Measurements from ENCODE around the gene RABEP2. TPM values are rescaled to one million over a fixed set of nuclear protein-coding genes. Genes with fewer than 3 reads are reported as not detected.
A peak's percentile ranks its signal among the peaks of the same experiment; 100 is the strongest.
"Not testable (repeated sequence)": the region's sequence is repeated elsewhere in the genome, so short reads cannot be mapped to it uniquely, and the experiment has no call there.

The RABEP2 gene
- total RNA-seq, 1 donor from 2014 or later, result 20.5 TPM

DNA sequence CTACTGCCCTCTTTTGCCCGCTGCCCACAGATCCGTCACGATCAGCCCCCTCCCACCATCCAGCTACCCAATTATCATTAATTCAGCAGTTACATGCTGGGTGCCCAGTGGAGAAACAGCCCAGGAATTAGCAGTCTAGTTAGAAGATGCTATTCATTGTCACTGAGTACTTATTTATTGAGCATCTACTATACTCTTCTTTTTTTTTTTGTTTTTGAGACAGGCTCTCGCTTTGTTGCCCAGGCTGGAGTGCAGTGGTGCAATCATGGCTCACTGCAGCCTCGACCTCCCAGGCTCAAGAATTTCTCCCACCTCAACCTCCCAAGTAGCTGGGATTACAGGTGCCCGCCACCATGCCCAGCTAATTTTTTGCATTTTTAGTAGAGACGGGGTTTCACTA, 14.8 kb upstream of the RABEP2 start:
- H3K9me3 Mint-ChIP-seq; H3K36me3 Mint-ChIP-seq (ENCODE audit: low read depth); intact Hi-C loops (cut with micrococcal nuclease); DNase-seq; H3K4me3 Mint-ChIP-seq; H3K27ac Mint-ChIP-seq; H3K27me3 Mint-ChIP-seq: not testable (repeated sequence)
- peaks cover 23% of the 10 kb centered on the region for H3K4me1 Mint-ChIP-seq

DNA sequence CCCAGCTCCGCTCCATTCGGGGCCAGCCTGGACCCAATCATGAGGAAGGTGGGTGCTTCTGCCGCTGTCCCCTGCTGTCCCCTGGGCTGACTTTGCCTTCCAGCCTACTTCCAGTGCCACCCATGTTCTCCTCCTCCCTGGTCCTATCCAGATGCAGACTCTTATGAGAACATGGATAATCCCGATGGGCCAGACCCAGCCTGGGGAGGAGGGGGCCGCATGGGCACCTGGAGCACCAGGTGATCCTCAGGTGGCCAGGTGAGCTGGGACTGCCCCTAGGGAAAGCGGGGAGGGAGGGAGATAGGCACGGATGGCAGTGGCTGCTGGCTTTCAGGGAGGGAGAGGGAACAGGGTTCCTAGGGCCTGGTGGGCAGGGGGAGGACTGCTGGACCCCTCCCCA, 13.7 kb upstream of the RABEP2 start:
- H3K9me3 Mint-ChIP-seq, result no peaks in the 10 kb centered on the region
- intact Hi-C loops (cut with micrococcal nuclease), result no loop called here

GRCh38 chr16:28937222-28937876, 12.3 kb upstream of the RABEP2 start:
- Mint-ChIP-seq H3K4me1 (peaks cover 19% of the 10 kb centered on the region), H3K36me3 (ENCODE audit: low read depth) (peaks cover 2% of the 10 kb centered on the region)
- DNase-seq, result no peak

More for the DNA sequence above, 13.7 kb upstream of the RABEP2 start:
- no peak for DNase-seq
- Mint-ChIP-seq H3K36me3 (ENCODE audit: low read depth) (peaks cover 2% of the 10 kb centered on the region), H3K4me3 (no peak overlapping the region), H3K27me3 (peaks cover 2% of the 10 kb centered on the region), H3K27ac (no peak overlapping the region), H3K4me1 (peaks cover 20% of the 10 kb centered on the region)

DNA sequence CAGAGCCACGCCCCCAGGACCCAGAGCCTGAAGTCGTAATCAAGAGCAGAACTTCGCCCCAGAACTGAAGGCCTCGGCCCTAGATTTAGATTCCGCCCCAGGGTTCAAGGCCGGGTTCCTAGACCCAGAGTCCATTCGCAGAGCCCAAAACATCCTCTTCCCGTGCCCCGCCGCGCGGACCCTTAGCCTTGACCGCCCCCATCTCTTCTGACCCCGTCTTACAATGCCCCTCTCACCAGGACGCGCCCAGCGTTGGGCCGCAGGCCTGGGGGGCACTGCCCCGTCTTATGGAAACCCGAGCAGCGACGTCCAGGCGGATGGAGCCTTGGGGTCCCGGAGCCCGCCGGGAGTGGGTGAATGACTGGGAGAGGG, 11.7 kb upstream of the RABEP2 start:
- no peak for DNase-seq
- H3K27me3 Mint-ChIP-seq, result peaks cover 2% of the 10 kb centered on the region
- peak overlapping the region; percentile 77 for H3K27ac Mint-ChIP-seq
- peaks cover 19% of the 10 kb centered on the region for H3K4me1 Mint-ChIP-seq
- peaks cover 2% of the 10 kb centered on the region for H3K36me3 Mint-ChIP-seq (ENCODE audit: low read depth)
- intact Hi-C loops (cut with micrococcal nuclease), result loop anchor here (1.0 kb wide), 2 partner anchors 11 to 14 kb away; partner anchors contain the start of genes NFATC2IP and RABEP2
- H3K4me3 Mint-ChIP-seq, result peak overlapping the region; percentile 78
- no peaks in the 10 kb centered on the region for H3K9me3 Mint-ChIP-seq

More at GRCh38 chr16:28937222-28937876, 12.3 kb upstream of the RABEP2 start:
- intact Hi-C loops (cut with micrococcal nuclease), result no loop called here
- Mint-ChIP-seq H3K9me3 (no peaks in the 10 kb centered on the region), H3K27me3 (peaks cover 2% of the 10 kb centered on the region), H3K4me3 (no peak overlapping the region), H3K27ac (no peak overlapping the region)

GRCh38 chr16:28935924-28936783, 11.1 kb upstream of the RABEP2 start:
- peaks cover 19% of the 10 kb centered on the region for H3K4me1 Mint-ChIP-seq
- DNase-seq, result peak; percentile 97
- intact Hi-C loops (cut with micrococcal nuclease), result loop anchor here (1.0 kb wide), 2 partner anchors 11 to 14 kb away; partner anchors contain the start of genes NFATC2IP and RABEP2
- H3K27ac Mint-ChIP-seq, result peak overlapping the region; percentile 77
- H3K4me3 Mint-ChIP-seq, result peak overlapping the region; percentile 78
- no peaks in the 10 kb centered on the region for H3K9me3 Mint-ChIP-seq
- H3K27me3 Mint-ChIP-seq, result peaks cover 2% of the 10 kb centered on the region
- H3K36me3 Mint-ChIP-seq (ENCODE audit: low read depth), result peaks cover 2% of the 10 kb centered on the region

GRCh38 chr16:28935346-28935745, 10.3 kb upstream of the RABEP2 start:
- H3K36me3 Mint-ChIP-seq (ENCODE audit: low read depth), result peaks cover 2% of the 10 kb centered on the region
- peaks cover 2% of the 10 kb centered on the region for H3K27me3 Mint-ChIP-seq
- H3K4me3 Mint-ChIP-seq, result peak overlapping the region; percentile 78
- H3K27ac Mint-ChIP-seq, result no peak overlapping the region
- no peak for DNase-seq
- intact Hi-C loops (cut with micrococcal nuclease), result no loop called here
- no peaks in the 10 kb centered on the region for H3K9me3 Mint-ChIP-seq
- H3K4me1 Mint-ChIP-seq, result peaks cover 24% of the 10 kb centered on the region

DNA sequence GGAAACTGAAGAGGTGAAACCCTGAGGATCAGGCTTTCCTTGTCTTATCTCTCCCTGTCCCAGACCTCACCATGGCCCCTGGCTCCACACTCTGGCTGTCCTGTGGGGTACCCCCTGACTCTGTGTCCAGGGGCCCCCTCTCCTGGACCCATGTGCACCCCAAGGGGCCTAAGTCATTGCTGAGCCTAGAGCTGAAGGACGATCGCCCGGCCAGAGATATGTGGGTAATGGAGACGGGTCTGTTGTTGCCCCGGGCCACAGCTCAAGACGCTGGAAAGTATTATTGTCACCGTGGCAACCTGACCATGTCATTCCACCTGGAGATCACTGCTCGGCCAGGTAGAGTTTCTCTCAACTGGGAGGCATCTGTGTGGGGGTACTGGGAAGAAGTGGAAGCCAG, 8.1 kb upstream of the RABEP2 start:
- Mint-ChIP-seq H3K27ac (no peak overlapping the region), H3K4me1 (peaks cover 24% of the 10 kb centered on the region), H3K9me3 (no peaks in the 10 kb centered on the region), H3K27me3 (no peaks in the 10 kb centered on the region), H3K36me3 (ENCODE audit: low read depth) (peaks cover 2% of the 10 kb centered on the region), H3K4me3 (no peak overlapping the region)
- DNase-seq, result no peak
- intact Hi-C loops (cut with micrococcal nuclease), result no loop called here

- Mint-ChIP-seq H3K4me3 (no peak overlapping the region), H3K36me3 (ENCODE audit: low read depth) (peaks cover 2% of the 10 kb centered on the region), H3K9me3 (no peaks in the 10 kb centered on the region), H3K4me1 (peaks cover 27% of the 10 kb centered on the region), H3K27me3 (no peaks in the 10 kb centered on the region), H3K27ac (no peak overlapping the region)
- intact Hi-C loops (cut with micrococcal nuclease), result no loop called here
- DNase-seq, result no peak
Measured at GRCh38 chr16:28932339-28933141, 7.5 kb upstream of the RABEP2 start.

DNA sequence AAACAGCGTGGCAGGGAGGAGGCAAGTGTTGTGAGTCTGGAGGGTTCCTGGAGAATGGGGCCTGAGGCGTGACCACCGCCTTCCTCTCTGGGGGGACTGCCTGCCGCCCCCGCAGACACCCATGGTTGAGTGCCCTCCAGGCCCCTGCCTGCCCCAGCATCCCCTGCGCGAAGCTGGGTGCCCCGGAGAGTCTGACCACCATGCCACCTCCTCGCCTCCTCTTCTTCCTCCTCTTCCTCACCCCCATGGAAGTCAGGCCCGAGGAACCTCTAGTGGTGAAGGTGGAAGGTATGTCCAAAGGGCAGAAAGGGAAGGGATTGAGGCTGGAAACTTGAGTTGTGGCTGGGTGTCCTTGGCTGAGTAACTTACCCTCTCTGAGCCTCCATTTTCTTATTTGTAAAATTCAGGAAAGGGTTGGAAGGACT, 6.8 kb upstream of the RABEP2 start, which contains the start of gene CD19:
CD19 (plus strand) TSS at position 171 of the 425 bp plus-strand sequence; CDS start at position 201, 30 bp downstream.
- Mint-ChIP-seq H3K9me3 (no peaks in the 10 kb centered on the region), H3K27me3 (no peaks in the 10 kb centered on the region), H3K27ac (no peak within 1 kb of the TSS), H3K4me3 (no peak within 1 kb of the TSS), H3K36me3 (ENCODE audit: low read depth) (peaks cover 2% of the 10 kb centered on the region), H3K4me1 (peaks cover 25% of the 10 kb centered on the region)
- intact Hi-C loops (cut with micrococcal nuclease), result no loop called here
- no peak for DNase-seq

DNA sequence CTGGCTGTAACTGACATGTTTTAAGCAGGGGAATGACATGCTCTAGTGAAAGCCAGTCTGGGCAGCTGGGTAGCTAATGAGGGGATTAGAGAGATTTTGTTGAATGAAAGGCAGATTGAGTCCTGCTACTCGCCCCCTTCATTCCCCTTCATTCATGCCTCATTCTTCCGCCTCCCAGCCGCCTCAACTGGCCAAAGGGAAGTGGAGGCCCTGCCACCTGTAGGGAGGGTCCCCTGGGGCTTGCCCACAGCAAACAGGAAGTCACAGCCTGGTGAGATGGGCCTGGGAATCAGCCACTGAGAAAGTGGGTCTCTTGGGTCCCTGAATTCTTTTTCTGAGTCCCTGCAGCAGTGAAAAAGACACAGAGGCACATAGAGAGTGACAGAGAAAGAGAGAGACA, 5.6 kb upstream of the RABEP2 start:
- no peak for DNase-seq

DNA sequence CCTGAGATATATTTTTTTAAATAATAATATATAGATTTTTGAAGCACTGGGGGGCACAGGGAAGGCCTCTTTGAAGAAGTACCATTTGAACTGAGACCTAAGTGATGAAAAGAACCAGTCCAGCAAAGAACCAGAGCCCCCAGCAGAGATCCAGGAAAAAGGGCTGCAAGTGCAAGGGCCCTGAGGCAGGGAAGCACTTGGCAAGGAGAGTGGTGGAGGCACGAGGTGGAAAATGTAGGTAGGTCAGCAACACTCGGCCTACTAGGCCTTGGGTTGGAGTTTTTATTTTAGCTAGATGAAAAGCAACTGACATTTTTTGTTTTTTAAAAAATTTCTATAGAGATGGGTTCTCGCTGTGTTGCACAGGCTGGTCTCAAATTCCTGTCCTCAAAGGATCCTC, 5.2 kb upstream of the RABEP2 start:
- no peak for DNase-seq
- H3K4me1 Mint-ChIP-seq, result peaks cover 21% of the 10 kb centered on the region
- intact Hi-C loops (cut with micrococcal nuclease), result no loop called here
- no peaks in the 10 kb centered on the region for H3K9me3 Mint-ChIP-seq
- H3K36me3 Mint-ChIP-seq (ENCODE audit: low read depth), result no peaks in the 10 kb centered on the region
- H3K27ac Mint-ChIP-seq, result no peak overlapping the region
- H3K27me3 Mint-ChIP-seq, result no peaks in the 10 kb centered on the region
- H3K4me3 Mint-ChIP-seq, result no peak overlapping the region

More for the DNA sequence above, 5.6 kb upstream of the RABEP2 start:
- Mint-ChIP-seq H3K27me3 (no peaks in the 10 kb centered on the region), H3K9me3 (no peaks in the 10 kb centered on the region), H3K36me3 (ENCODE audit: low read depth) (no peaks in the 10 kb centered on the region), H3K4me1 (peaks cover 23% of the 10 kb centered on the region), H3K27ac (no peak overlapping the region), H3K4me3 (no peak overlapping the region)
- intact Hi-C loops (cut with micrococcal nuclease), result no loop called here

- Mint-ChIP-seq H3K9me3 (no peaks in the 10 kb centered on the region), H3K27me3 (no peaks in the 10 kb centered on the region), H3K36me3 (ENCODE audit: low read depth) (peaks cover 5% of the 10 kb centered on the region), H3K27ac (no peak overlapping the region), H3K4me1 (peaks cover 21% of the 10 kb centered on the region), H3K4me3 (no peak overlapping the region)
- intact Hi-C loops (cut with micrococcal nuclease), result loop anchor here (5.0 kb wide), 1 partner anchor 46 kb away; no protein-coding TSS in a partner anchor
- DNase-seq, result no peak
Measured at GRCh38 chr16:28927815-28928214, 2.8 kb upstream of the RABEP2 start.

DNA sequence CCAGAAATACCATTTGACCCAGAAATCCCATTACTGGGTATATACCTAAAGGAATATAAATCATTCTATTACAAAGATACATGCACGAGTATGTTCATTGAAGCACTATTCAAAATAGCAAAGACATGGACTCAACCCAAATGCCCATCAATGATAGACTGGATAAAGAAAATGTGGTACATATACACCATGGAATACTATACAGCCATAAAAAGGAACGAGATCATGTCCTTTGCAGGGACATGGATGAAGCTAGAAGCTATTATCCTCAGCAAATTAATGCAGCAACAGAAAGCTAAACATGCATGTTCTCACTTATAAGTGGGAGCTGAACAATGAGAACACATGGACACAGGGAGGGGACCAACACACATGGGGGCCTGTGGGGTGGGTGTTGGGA, 1.2 kb upstream of the RABEP2 start:
- Mint-ChIP-seq H3K4me3 (peak overlapping the region; percentile 92), H3K27ac (peak overlapping the region; percentile 96), H3K4me1 (peaks cover 22% of the 10 kb centered on the region)
- not testable (repeated sequence) for H3K9me3 Mint-ChIP-seq; H3K36me3 Mint-ChIP-seq (ENCODE audit: low read depth); DNase-seq; H3K27me3 Mint-ChIP-seq
- intact Hi-C loops (cut with micrococcal nuclease), result loop anchor here (5.0 kb wide), 1 partner anchor 44 kb away; no protein-coding TSS in a partner anchor
